H9 (cell line): ENCODE measurements around the gene HPF1. TPM values are rescaled to one million over a fixed set of nuclear protein-coding genes. Genes with fewer than 3 reads are reported as not detected.

Experiments used
- DNase-seq: peaks from one replicate; pipeline ENCODE4 v3.0.0-alpha.2; 2017
- H2AFZ ChIP-seq: one replicate; pipeline ENCODE4 v1.6.1; 2013; ENCODE audit warnings: mild to moderate bottlenecking, low read length, control low read depth, moderate library complexity
- H2AK5ac ChIP-seq: 2 replicates; pipeline ENCODE4 v1.6.1; 2013; ENCODE audit warnings: low read length, control low read depth, mixed read lengths; ENCODE audit not compliant: insufficient read length
- H2BK120ac ChIP-seq: one replicate; pipeline ENCODE4 v1.6.1; 2013; ENCODE audit warnings: low read depth, mild to moderate bottlenecking, low read length, control low read depth, inconsistent platforms; ENCODE audit not compliant: poor library complexity, severe bottlenecking
- H2BK12ac ChIP-seq: 2 replicates; pipeline ENCODE4 v1.6.1; 2013; ENCODE audit warnings: low read length, control low read depth, mixed read lengths, low read depth; ENCODE audit not compliant: insufficient read length
- H2BK15ac ChIP-seq: 2 replicates; pipeline ENCODE4 v1.6.1; 2013; ENCODE audit warnings: low read depth, low read length, control low read depth
- H2BK20ac ChIP-seq: one replicate; pipeline ENCODE4 v1.6.1; 2013; ENCODE audit warnings: low read depth, mild to moderate bottlenecking, low read length, control low read depth, inconsistent platforms; ENCODE audit not compliant: poor library complexity, severe bottlenecking
- H2BK5ac ChIP-seq: 2 replicates; pipeline ENCODE4 v1.6.1; 2013; ENCODE audit warnings: low read length, control low read depth, mixed read lengths; ENCODE audit not compliant: insufficient read length
- H3K14ac ChIP-seq: 2 replicates; pipeline ENCODE4 v1.6.1; 2013; ENCODE audit warnings: low read length, control low read depth; ENCODE audit not compliant: insufficient read depth
- H3K18ac ChIP-seq: 2 replicates; pipeline ENCODE4 v1.6.1; 2013; ENCODE audit warnings: low read depth, mild to moderate bottlenecking, mixed read lengths, low read length, control low read depth; ENCODE audit not compliant: insufficient read length
- H3K23ac ChIP-seq: 2 replicates; pipeline ENCODE4 v1.6.1; 2013; ENCODE audit warnings: low read length, control low read depth, mixed read lengths, low read depth; ENCODE audit not compliant: insufficient read length
- H3K23me2 ChIP-seq: 2 replicates; pipeline ENCODE4 v1.6.1; 2013; ENCODE audit warnings: low read depth, mild to moderate bottlenecking, mixed read lengths, low read length, control low read depth; ENCODE audit not compliant: insufficient read length, poor library complexity, severe bottlenecking
- H3K27ac ChIP-seq: 2 replicates; pipeline ENCODE4 v1.5.1; 2013; ENCODE audit warnings: low read length, control low read depth, mixed read lengths, low read depth; ENCODE audit not compliant: insufficient read length
- H3K27me3 ChIP-seq: 2 replicates; pipeline ENCODE4 v1.6.1; 2013; ENCODE audit warnings: low read length, control low read depth, inconsistent platforms; ENCODE audit not compliant: insufficient read depth
- H3K4ac ChIP-seq: 2 replicates; pipeline ENCODE4 v1.6.1; 2013; ENCODE audit warnings: low read depth, mild to moderate bottlenecking, control low read depth, inconsistent platforms, low read length, moderate library complexity
- H3K4me1 ChIP-seq: 2 replicates; pipeline ENCODE4 v1.6.1; 2013; ENCODE audit warnings: low read length, control low read depth, inconsistent platforms; ENCODE audit not compliant: insufficient read depth
- H3K4me2 ChIP-seq: 2 replicates; pipeline ENCODE4 v1.6.1; 2013; ENCODE audit warnings: low read length, control low read depth, mixed read lengths; ENCODE audit not compliant: insufficient read length, insufficient read depth
- H3K56ac ChIP-seq: 2 replicates; pipeline ENCODE4 v1.6.1; 2013; ENCODE audit warnings: low read depth, mild to moderate bottlenecking, mixed read lengths, low read length, control low read depth; ENCODE audit not compliant: insufficient read length
- H3K79me1 ChIP-seq: 2 replicates; pipeline ENCODE4 v1.6.1; 2013; ENCODE audit warnings: low read depth, mild to moderate bottlenecking, moderate library complexity, low read length, control low read depth, inconsistent platforms; ENCODE audit not compliant: insufficient read depth, poor library complexity, severe bottlenecking
- H3K79me2 ChIP-seq: 2 replicates; pipeline ENCODE4 v1.6.1; 2013; ENCODE audit warnings: low read length, control low read depth, inconsistent platforms; ENCODE audit not compliant: insufficient read depth
- H3K9ac ChIP-seq: 2 replicates; pipeline ENCODE4 v1.6.1; 2013; ENCODE audit warnings: low read length, control low read depth, mixed read lengths; ENCODE audit not compliant: insufficient read length; ENCODE audit errors: extremely low read depth
- H3K9me3 ChIP-seq: one replicate; pipeline ENCODE4 v1.6.1; 2013; ENCODE audit warnings: low read depth, low read length, inconsistent platforms; ENCODE audit not compliant: control insufficient read depth
- H3T11ph ChIP-seq: one replicate; pipeline ENCODE4 v1.6.1; 2013; ENCODE audit warnings: mild to moderate bottlenecking, low read length, control low read depth, inconsistent platforms
- H4K20me1 ChIP-seq: one replicate; pipeline ENCODE4 v1.6.1; 2013; ENCODE audit not compliant: control insufficient read depth, insufficient read length, insufficient read depth
- H4K5ac ChIP-seq: 2 replicates; pipeline ENCODE4 v1.6.1; 2013; ENCODE audit warnings: low read depth, mild to moderate bottlenecking, mixed read lengths, low read length, control low read depth; ENCODE audit not compliant: insufficient read length
- H4K8ac ChIP-seq: replicated peaks from 2 replicates; pipeline ENCODE4 v1.6.1; 2013; ENCODE audit warnings: low read length, control low read depth, mixed read lengths, low read depth; ENCODE audit not compliant: insufficient read length
- H4K91ac ChIP-seq: 2 replicates; pipeline ENCODE4 v1.6.1; 2013; ENCODE audit warnings: low read depth, mild to moderate bottlenecking, moderate library complexity, mixed read lengths, low read length, control low read depth; ENCODE audit not compliant: insufficient read length
- H3K27ac Mint-ChIP-seq, 3 experiments: 2 replicates in 2 of 3; 3 replicates in 1 of 3; pipeline ENCODE4 v1.8.0; 2020 to 2021; ENCODE audit warnings: mixed read lengths in 3 of 3, mild to moderate bottlenecking in 1 of 3, moderate library complexity in 1 of 3
- H3K27me3 Mint-ChIP-seq: 2 replicates; pipeline ENCODE4 v1.8.0; 2021; ENCODE audit warnings: low read depth, mild to moderate bottlenecking, moderate library complexity, mixed read lengths
- H3K36me3 Mint-ChIP-seq, 3 experiments: 2 replicates in 2 of 3; 3 replicates in 1 of 3; pipeline ENCODE4 v1.8.0; 2020 to 2021; ENCODE audit warnings: low read depth in 3 of 3, mixed read lengths in 3 of 3; ENCODE audit not compliant: insufficient read depth in 1 of 3
- H3K4me1 Mint-ChIP-seq, 2 experiments: 2 replicates each; pipeline ENCODE4 v1.8.0; 2020; ENCODE audit warnings: mixed read lengths in 2 of 2
- H3K4me3 Mint-ChIP-seq, 2 experiments: 2 replicates in 1 of 2; 3 replicates in 1 of 2; pipeline ENCODE4 v1.8.0; 2020 to 2021; ENCODE audit warnings: mild to moderate bottlenecking in 2 of 2, mixed read lengths in 2 of 2, moderate library complexity in 1 of 2
- H3K9me3 Mint-ChIP-seq, 2 experiments: 2 replicates in 1 of 2; 3 replicates in 1 of 2; pipeline ENCODE4 v1.8.0; 2020; ENCODE audit warnings: mild to moderate bottlenecking in 2 of 2, mixed read lengths in 2 of 2, moderate library complexity in 1 of 2
- CTCF ChIP-seq: fragments of 200-600 bp; sonication (generic); conservative IDR thresholded peaks from 3 replicates; pipeline ENCODE4 v1.8.0; 2021; ENCODE audit warnings: antibody characterized with exemption, mild to moderate bottlenecking
- WGBS: extraction: QIAGEN DNeasy Blood & Tissue Kit; methylation state at CpG from one replicate; pipeline ENCODE4 v1.1.7; 2013; ENCODE audit warnings: missing lambda C conversion rate, low lambda C conversion rate, mixed read lengths; ENCODE audit not compliant: insufficient read length; ENCODE audit errors: extremely low coverage; 5-methylcytosine and 5-hydroxymethylcytosine counted together
- total RNA-seq: library from RNA; stranded (reverse); gene quantifications from 2 replicates; pipeline ENCODE4 v1.2.1, GENCODE V29; 2021

HPF1 gene
- total RNA-seq, 1 experiment from 2014 or later, result 32.1 TPM

- Histone ChIP-seq H2BK120ac (no peak overlapping the region), H3K4ac (no peak overlapping the region), H3K23me2 (no peaks in the 10 kb centered on the region), H2BK20ac (no peak overlapping the region), H2BK15ac (no peak overlapping the region), H3K27me3 (no peaks in the 10 kb centered on the region), H2AFZ (peak overlapping the region; percentile 9), H3K9me3 (no peaks in the 10 kb centered on the region), H3K23ac (no peak overlapping the region), H4K20me1 (no peaks in the 10 kb centered on the region), H3K14ac (no peak overlapping the region), H4K8ac (no peak overlapping the region), H3K79me2 (no peaks in the 10 kb centered on the region), H2BK5ac (no peak overlapping the region), H4K5ac (no peak overlapping the region), H2AK5ac (no peak overlapping the region), H3K27ac (no peak overlapping the region), H3K4me1 (no peaks in the 10 kb centered on the region), H3K4me2 (peak overlapping the region; percentile 32), H2BK12ac (no peak overlapping the region), H3K56ac (no peak overlapping the region), H3K9ac (no peak overlapping the region), H3K79me1 (no peaks in the 10 kb centered on the region), H3K18ac (no peak overlapping the region), H4K91ac (no peak overlapping the region), H3T11ph (no peak overlapping the region)
- TF ChIP-seq CTCF, result peak; percentile 38; the same call in 2 of the 3 replicates
- no CpG with 5 or more reads among the region's 29 CpGs for WGBS
- Mint-ChIP-seq H3K27ac (no peak overlapping the region), H3K36me3 (no peaks in the 10 kb centered on the region), H3K4me1 (peaks cover 5 to 8% of the 10 kb centered on the region in 2 experiments; a peak in 3 of 4 replicates), H3K4me3 (peak overlapping the region; percentile 1 to 37), H3K27me3 (peaks cover 34% of the 10 kb centered on the region), H3K9me3 (no peaks in the 10 kb centered on the region; a peak in 1 of 5 replicates)
- peak; percentile 66 for DNase-seq
Observed at GRCh38 chr4:169791527-169792156, 33.9 kb upstream of the HPF1 start.
